ENCODE results near the gene ZNF724. TPM values are rescaled to one million over a fixed set of nuclear protein-coding genes. Genes with fewer than 3 reads are reported as not detected.
"Not testable (repeated sequence)": the region's sequence is repeated elsewhere in the genome, so short reads cannot be mapped to it uniquely, and the experiment has no call there.

ZNF724 gene
- total RNA-seq, 1 donor from 2014 or later = 7.6 TPM

DNA sequence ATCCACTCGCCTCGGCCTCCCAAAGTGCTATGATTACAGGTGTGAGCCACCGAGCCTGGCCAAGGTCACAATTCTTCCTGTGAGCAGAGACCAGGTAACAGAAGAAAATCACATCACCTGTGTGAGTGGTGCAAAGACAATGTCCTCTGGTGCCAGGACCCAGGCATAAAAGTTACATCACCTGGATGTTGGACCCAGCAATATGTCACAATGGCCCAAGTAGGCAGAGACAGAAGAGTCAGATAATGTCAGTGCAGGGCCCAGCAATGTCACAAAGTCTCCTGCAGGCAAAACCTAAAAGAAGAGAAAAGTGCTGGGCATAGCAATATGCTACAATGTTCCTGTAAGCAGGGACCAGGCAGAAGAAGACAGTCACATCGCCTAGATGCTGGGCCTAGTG, 5.5 kb upstream of the ZNF724 start:
- Histone ChIP-seq H3K27me3 (ENCODE audit: control insufficient read depth, insufficient read depth, low read length) (no peaks in the 10 kb centered on the region), H3K36me3 (ENCODE audit: control insufficient read depth, insufficient read depth, low read length) (no peaks in the 10 kb centered on the region), H3K4me3 (ENCODE audit: low read depth, low read length) (no peak overlapping the region)
- no peak for DNase-seq (ENCODE audit: low read depth)
- no peak for TF ChIP-seq CTCF (IDR thresholded peaks at IDR 0.05; ENCODE audit: insufficient read depth, low read length, poor library complexity, severe bottlenecking)

GRCh38 chr19:23254141-23254910, 4.1 kb upstream of the ZNF724 start:
- H3K36me3 ChIP-seq (ENCODE audit: control insufficient read depth, insufficient read depth, low read length) = no peaks in the 10 kb centered on the region
- no peak overlapping the region for H3K4me3 ChIP-seq (ENCODE audit: low read depth, low read length)
- H3K27me3 ChIP-seq (ENCODE audit: control insufficient read depth, insufficient read depth, low read length) = no peaks in the 10 kb centered on the region
- DNase-seq (ENCODE audit: low read depth) = no peak
- TF ChIP-seq CTCF (IDR thresholded peaks at IDR 0.05; ENCODE audit: insufficient read depth, low read length, poor library complexity, severe bottlenecking) = no peak

DNA sequence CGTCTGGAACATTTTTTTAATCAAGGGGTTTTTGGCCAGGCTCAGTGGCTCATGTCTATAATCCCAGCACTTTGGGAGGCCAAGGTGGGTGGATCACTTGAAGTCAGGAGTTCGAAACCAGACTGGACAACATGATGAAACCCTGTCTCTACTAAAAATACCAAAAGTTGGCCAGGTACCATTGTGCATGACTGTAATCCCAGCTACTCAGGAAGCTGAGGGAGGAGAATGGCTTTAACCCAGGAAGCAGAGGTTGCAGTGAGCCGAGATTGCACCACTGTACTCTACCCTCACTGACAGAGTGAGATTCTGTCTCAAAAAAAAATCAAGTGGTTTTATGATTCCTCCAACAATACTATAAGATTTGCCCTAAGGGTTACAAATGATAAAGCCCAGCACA, 3.1 kb upstream of the ZNF724 start:
- H3K36me3 ChIP-seq (ENCODE audit: control insufficient read depth, insufficient read depth, low read length); H3K27me3 ChIP-seq (ENCODE audit: control insufficient read depth, insufficient read depth, low read length); H3K4me3 ChIP-seq (ENCODE audit: low read depth, low read length); DNase-seq (ENCODE audit: low read depth): not testable (repeated sequence)

- H3K4me3 ChIP-seq (ENCODE audit: low read depth, low read length) = no peak overlapping the region
- DNase-seq (ENCODE audit: low read depth) = no peak
- H3K27me3 ChIP-seq (ENCODE audit: control insufficient read depth, insufficient read depth, low read length) = no peaks in the 10 kb centered on the region
- no peaks in the 10 kb centered on the region for H3K36me3 ChIP-seq (ENCODE audit: control insufficient read depth, insufficient read depth, low read length)
- TF ChIP-seq CTCF (IDR thresholded peaks at IDR 0.05; ENCODE audit: insufficient read depth, low read length, poor library complexity, severe bottlenecking) = no peak
Measured at GRCh38 chr19:23241419-23241818, 8.8 kb downstream of the ZNF724 start.

DNA sequence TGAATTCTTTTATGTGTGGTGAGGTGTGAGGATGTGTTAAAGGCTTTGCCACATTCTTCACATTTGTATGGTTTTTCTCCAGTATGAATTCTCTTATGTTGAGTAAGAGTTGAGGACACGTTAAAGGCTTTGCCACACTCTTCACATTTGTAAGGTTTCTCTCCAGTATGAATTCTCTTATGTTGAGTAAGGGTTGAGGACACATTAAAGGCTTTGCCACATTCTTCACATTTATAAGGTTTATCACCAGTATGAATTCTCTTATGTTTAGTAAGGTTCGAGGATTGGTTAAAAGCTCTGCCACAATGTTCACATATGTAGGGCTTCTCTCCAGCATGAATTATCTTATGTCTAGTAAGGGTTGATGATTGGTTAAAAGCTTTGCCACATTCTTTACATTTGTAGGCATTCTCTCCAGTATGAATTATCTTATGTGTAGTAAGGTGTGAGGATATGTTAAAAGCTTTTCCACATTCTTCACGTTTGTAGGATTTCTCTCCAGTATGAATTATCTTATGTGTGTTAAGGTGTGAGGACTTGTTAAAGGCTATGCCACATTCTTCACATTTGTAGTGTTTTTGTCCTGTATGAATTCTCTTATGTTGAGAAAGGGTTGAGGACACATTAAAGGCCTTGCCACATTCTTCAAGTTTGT, 27.1 kb downstream of the ZNF724 start:
- H3K36me3 ChIP-seq (ENCODE audit: control insufficient read depth, insufficient read depth, low read length) = no peaks in the 10 kb centered on the region
- no peak for DNase-seq (ENCODE audit: low read depth)
- H3K27me3 ChIP-seq (ENCODE audit: control insufficient read depth, insufficient read depth, low read length) = no peaks in the 10 kb centered on the region
- no peak for TF ChIP-seq CTCF (IDR thresholded peaks at IDR 0.05; ENCODE audit: insufficient read depth, low read length, poor library complexity, severe bottlenecking)
- H3K4me3 ChIP-seq (ENCODE audit: low read depth, low read length) = no peak overlapping the region

GRCh38 chr19:23203841-23204344, 46.3 kb downstream of the ZNF724 start:
- DNase-seq (ENCODE audit: low read depth) = no peak
- no peaks in the 10 kb centered on the region for H3K36me3 ChIP-seq (ENCODE audit: control insufficient read depth, insufficient read depth, low read length)
- TF ChIP-seq CTCF (IDR thresholded peaks at IDR 0.05; ENCODE audit: insufficient read depth, low read length, poor library complexity, severe bottlenecking) = no peak

More at GRCh38 chr19:23203841-23204344, 46.3 kb downstream of the ZNF724 start:
- Histone ChIP-seq H3K27me3 (ENCODE audit: control insufficient read depth, insufficient read depth, low read length) (no peaks in the 10 kb centered on the region), H3K4me3 (ENCODE audit: low read depth, low read length) (peak overlapping the region; percentile 4)
